Uterus (tissue), 2 donors: Measurements from ENCODE around the gene SEC14L1.

ENCODE experiments used
- POLR2A ChIP-seq, 2 donors: fragments of 450-650 bp; IDR thresholded peaks; one replicate each; pipeline ENCODE4 v1.6.1; 2016; ENCODE audit warnings: antibody characterized with exemption in 2 of 2, mild to moderate bottlenecking in 1 of 2, moderate library complexity in 1 of 2
- TF ChIP-seq, protein P1 (sequence below), 4 experiments: fragments of 200-600 bp in 2 of 4; fragments of 450-650 bp in 2 of 4; sonication (generic) in 2 of 4; IDR thresholded peaks; one replicate each; pipeline ENCODE4 v1.5.1; 2016 to 2019; ENCODE audit warnings: antibody characterized with exemption in 4 of 4, mild to moderate bottlenecking in 2 of 4, moderate library complexity in 1 of 4

DNA sequence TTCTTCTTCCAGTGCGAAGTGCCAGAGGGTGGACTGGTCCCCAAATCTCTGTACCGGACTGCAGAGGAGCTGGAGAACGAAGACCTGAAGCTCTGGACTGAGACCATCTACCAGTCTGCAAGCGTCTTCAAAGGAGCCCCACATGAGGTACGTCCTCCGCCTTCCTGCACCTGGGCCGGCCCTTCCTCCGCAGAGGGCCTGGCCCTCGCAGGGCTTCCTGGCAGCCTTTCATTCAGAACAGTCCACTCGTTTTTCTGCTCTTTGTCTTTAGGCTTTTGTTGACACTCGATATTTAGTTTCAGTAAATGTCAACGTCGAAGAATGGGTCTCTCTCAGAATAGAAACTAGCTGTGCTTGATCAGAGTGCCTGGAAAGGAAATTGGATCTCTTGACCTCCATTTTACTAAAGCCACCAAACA lies 68.6 kb downstream of the SEC14L1 start:
- no peak for TF ChIP-seq POLR2A (IDR thresholded peaks at IDR 0.05)
- TF ChIP-seq, protein P1, sequence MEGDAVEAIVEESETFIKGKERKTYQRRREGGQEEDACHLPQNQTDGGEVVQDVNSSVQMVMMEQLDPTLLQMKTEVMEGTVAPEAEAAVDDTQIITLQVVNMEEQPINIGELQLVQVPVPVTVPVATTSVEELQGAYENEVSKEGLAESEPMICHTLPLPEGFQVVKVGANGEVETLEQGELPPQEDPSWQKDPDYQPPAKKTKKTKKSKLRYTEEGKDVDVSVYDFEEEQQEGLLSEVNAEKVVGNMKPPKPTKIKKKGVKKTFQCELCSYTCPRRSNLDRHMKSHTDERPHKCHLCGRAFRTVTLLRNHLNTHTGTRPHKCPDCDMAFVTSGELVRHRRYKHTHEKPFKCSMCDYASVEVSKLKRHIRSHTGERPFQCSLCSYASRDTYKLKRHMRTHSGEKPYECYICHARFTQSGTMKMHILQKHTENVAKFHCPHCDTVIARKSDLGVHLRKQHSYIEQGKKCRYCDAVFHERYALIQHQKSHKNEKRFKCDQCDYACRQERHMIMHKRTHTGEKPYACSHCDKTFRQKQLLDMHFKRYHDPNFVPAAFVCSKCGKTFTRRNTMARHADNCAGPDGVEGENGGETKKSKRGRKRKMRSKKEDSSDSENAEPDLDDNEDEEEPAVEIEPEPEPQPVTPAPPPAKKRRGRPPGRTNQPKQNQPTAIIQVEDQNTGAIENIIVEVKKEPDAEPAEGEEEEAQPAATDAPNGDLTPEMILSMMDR (IDR thresholded peaks at IDR 0.05) = no peak
